Liver (tissue), 9 donors: ENCODE data around the gene ACTN4. TPM values are rescaled to one million over a fixed set of nuclear protein-coding genes. Genes with fewer than 3 reads are reported as not detected.

Experiments used
- DNase-seq: peaks from one replicate; pipeline ENCODE4 v3.0.0-alpha.2; 2017; ENCODE audit warnings: low spot score
- H3K27ac ChIP-seq, 2 donors: one replicate each; pipeline ENCODE4 v1.7.0; 2013; ENCODE audit warnings: inconsistent platforms in 2 of 2, low read length in 2 of 2, control low read depth in 1 of 2, low read depth in 1 of 2, mild to moderate bottlenecking in 1 of 2
- H3K27me3 ChIP-seq, 4 donors: one replicate each; pipeline versions ENCODE4 v1.6.1 to v1.7.0; 2013; ENCODE audit warnings: low read length in 3 of 4, inconsistent platforms in 1 of 4, mild to moderate bottlenecking in 1 of 4, moderate library complexity in 1 of 4; ENCODE audit not compliant: control insufficient read depth in 4 of 4, insufficient read depth in 4 of 4
- H3K36me3 ChIP-seq, 4 donors: one replicate each; pipeline versions ENCODE4 v1.6.1 to v1.7.0; 2013; ENCODE audit warnings: low read length in 3 of 4, mild to moderate bottlenecking in 3 of 4, low read depth in 1 of 4, moderate library complexity in 1 of 4; ENCODE audit not compliant: control insufficient read depth in 4 of 4, insufficient read depth in 3 of 4
- H3K4me1 ChIP-seq, 4 donors: one replicate each; pipeline versions ENCODE4 v1.6.1 to v1.7.0; 2013; ENCODE audit warnings: low read length in 3 of 4, mild to moderate bottlenecking in 3 of 4, moderate library complexity in 1 of 4; ENCODE audit not compliant: control insufficient read depth in 4 of 4, insufficient read depth in 4 of 4
- H3K4me3 ChIP-seq, 3 donors: one replicate each; pipeline versions ENCODE4 v1.6.1 to v1.7.0; 2013; ENCODE audit warnings: low read length in 3 of 3, control low read depth in 1 of 3, low read depth in 1 of 3, mild to moderate bottlenecking in 1 of 3
- H3K9ac ChIP-seq, 2 donors: one replicate each; pipeline ENCODE4 v1.7.0; 2013; ENCODE audit warnings: low read length in 2 of 2, mild to moderate bottlenecking in 2 of 2, moderate library complexity in 2 of 2, control low read depth in 1 of 2, low read depth in 1 of 2
- H3K9me3 ChIP-seq, 4 donors: one replicate each; pipeline versions ENCODE4 v1.6.1 to v1.7.0; 2013; ENCODE audit warnings: low read length in 3 of 4; ENCODE audit not compliant: control insufficient read depth in 4 of 4
- EGR1 ChIP-seq, 2 donors: IDR thresholded peaks; 2 replicates each; pipeline ENCODE4 v1.6.1; 2016 to 2018; ENCODE audit warnings: antibody characterized with exemption in 2 of 2, low read depth in 2 of 2
- FOXA1 ChIP-seq: IDR thresholded peaks from 2 replicates; pipeline ENCODE4 v1.6.1; 2016; ENCODE audit warnings: antibody characterized with exemption
- FOXA2 ChIP-seq: IDR thresholded peaks from 2 replicates; pipeline ENCODE4 v1.6.1; 2016; ENCODE audit warnings: antibody characterized with exemption
- HNF4A ChIP-seq, 2 donors: conservative IDR thresholded peaks; 2 replicates each; pipeline ENCODE4 v1.6.1; 2016; ENCODE audit warnings: antibody characterized with exemption in 2 of 2, mild to moderate bottlenecking in 2 of 2
- HNF4G ChIP-seq: IDR thresholded peaks from 2 replicates; pipeline ENCODE4 v1.6.1; 2016; ENCODE audit warnings: antibody characterized with exemption
- JUND ChIP-seq, 2 donors: IDR thresholded peaks; 2 replicates each; pipeline ENCODE4 v1.6.1; 2016; ENCODE audit warnings: antibody characterized with exemption in 2 of 2
- NR2F2 ChIP-seq: IDR thresholded peaks from 2 replicates; pipeline ENCODE4 v1.6.1; 2016; ENCODE audit warnings: antibody characterized with exemption
- RAD21 ChIP-seq, 2 donors: IDR thresholded peaks; 2 replicates each; pipeline ENCODE4 v1.6.1; 2016; ENCODE audit warnings: antibody characterized with exemption in 2 of 2, mild to moderate bottlenecking in 2 of 2
- RXRA ChIP-seq, 2 donors: IDR thresholded peaks; 2 replicates each; pipeline ENCODE4 v1.6.1; 2017 to 2018; ENCODE audit warnings: antibody characterized with exemption in 2 of 2, mild to moderate bottlenecking in 1 of 2
- SP1 ChIP-seq: IDR thresholded peaks from 2 replicates; pipeline ENCODE4 v1.6.1; 2018; ENCODE audit warnings: antibody characterized with exemption, mild to moderate bottlenecking
- TAF1 ChIP-seq: conservative IDR thresholded peaks from 2 replicates; pipeline ENCODE4 v1.6.1; 2016; ENCODE audit warnings: antibody characterized with exemption, mild to moderate bottlenecking
- YY1 ChIP-seq: IDR thresholded peaks from 2 replicates; pipeline ENCODE4 v1.6.1; 2016; ENCODE audit warnings: antibody characterized with exemption, mild to moderate bottlenecking
- WGBS: extraction: QIAGEN DNeasy Blood & Tissue Kit; methylation state at CpG from one replicate; pipeline ENCODE4 v1.1.7; 2013; 5-methylcytosine and 5-hydroxymethylcytosine counted together
- polyA plus RNA-seq, 2 donors: library from polyadenylated mRNA; stranded (reverse) in 1 of 2; unstranded in 1 of 2; fragments of 200-250 nt in 1 of 2; fragments of >200 nt in 1 of 2; fragmentation: Nextera tagmentation in 1 of 2; extraction: Ambion mirVana in 1 of 2; gene quantifications; one replicate each; pipeline versions ENCODE4 v1.2.1 to v1.2.3, GENCODE V29; 2013 to 2015
- total RNA-seq, 2 donors: library from RNA; depleted of rRNA; stranded (reverse); fragments of >200 nt; gene quantifications; one replicate each; pipeline ENCODE4 v1.2.3, GENCODE V29; 2014
- TF ChIP-seq, protein P1 (sequence below): IDR thresholded peaks from 2 replicates; pipeline ENCODE4 v1.6.1; 2016; ENCODE audit warnings: antibody characterized with exemption
- TF ChIP-seq, protein P2 (sequence below): IDR thresholded peaks from 2 replicates; pipeline ENCODE4 v1.6.1; 2016; ENCODE audit warnings: antibody characterized with exemption
- TF ChIP-seq, protein P3 (sequence below): IDR thresholded peaks from 2 replicates; pipeline ENCODE4 v1.6.1; 2016; ENCODE audit warnings: antibody characterized with exemption
- TF ChIP-seq, protein P4 (sequence below): IDR thresholded peaks from 2 replicates; pipeline ENCODE4 v1.6.1; 2016; ENCODE audit warnings: antibody characterized with exemption, mild to moderate bottlenecking
- TF ChIP-seq, protein P5 (sequence below): fragments of 150-350 bp; IDR thresholded peaks from 2 replicates; pipeline ENCODE4 v1.5.1; 2017; ENCODE audit warnings: improper control_type of control experiment, low read depth, low read length; ENCODE audit not compliant: missing input control
- donor health status: healthy.
- donor health status: healthy.
- donor health status: healthy.
- donor health status: healthy.
- donor health status: healthy.

The ACTN4 gene
- total RNA-seq, result 100 to 1,000 TPM in 1 of 2 donors, 10 to 100 TPM in 1; 93.9 to 164 TPM
- polyA plus RNA-seq, result 100 to 1,000 TPM in 1 of 2 donors, 10 to 100 TPM in 1; 35.4 to 104 TPM

DNA sequence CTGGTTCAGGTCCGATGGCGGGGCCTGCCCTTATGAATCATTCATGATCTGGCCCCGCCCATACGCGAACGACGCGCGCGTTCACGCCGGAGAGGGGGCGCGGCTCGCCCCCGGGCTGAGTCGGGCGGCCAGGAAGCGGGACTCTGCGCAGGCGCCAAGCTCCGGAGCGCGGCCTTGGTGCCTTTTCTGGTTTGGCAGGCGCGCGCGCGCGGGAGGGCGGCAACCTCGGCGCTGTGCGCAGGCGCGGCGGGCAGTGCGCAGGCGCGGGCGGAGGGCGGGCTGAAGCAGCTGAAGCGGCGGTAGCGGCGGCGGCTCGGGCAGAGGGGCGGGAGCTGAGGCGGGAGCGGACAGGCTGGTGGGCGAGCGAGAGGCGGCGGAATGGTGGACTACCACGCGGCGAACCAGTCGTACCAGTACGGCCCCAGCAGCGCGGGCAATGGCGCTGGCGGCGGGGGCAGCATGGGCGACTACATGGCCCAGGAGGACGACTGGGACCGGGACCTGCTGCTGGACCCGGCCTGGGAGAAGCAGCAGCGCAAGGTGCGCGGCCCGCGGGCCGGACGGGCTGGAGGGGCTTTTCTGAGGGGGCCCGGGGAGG, at the start of gene ACTN4:
Gene ACTN4, plus strand, starts transcription at position 282 of the 598 bp plus-strand sequence. Its CDS starts 97 bp downstream, at position 379.
- TF ChIP-seq HNF4G, result no peak
- peak in 1 of 2 donors; percentile 57 for TF ChIP-seq EGR1 (IDR thresholded peaks at IDR 0.05; ENCODE audit: low read depth in 2 of 2)
- peak; percentile 63 for TF ChIP-seq TAF1
- no peak for TF ChIP-seq FOXA2
- peak; percentile 36 to 49 for TF ChIP-seq RAD21 (IDR thresholded peaks at IDR 0.05)
- TF ChIP-seq, protein P1, sequence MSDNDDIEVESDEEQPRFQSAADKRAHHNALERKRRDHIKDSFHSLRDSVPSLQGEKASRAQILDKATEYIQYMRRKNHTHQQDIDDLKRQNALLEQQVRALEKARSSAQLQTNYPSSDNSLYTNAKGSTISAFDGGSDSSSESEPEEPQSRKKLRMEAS, result peak; percentile 31
- peak; percentile 64 for TF ChIP-seq YY1
- TF ChIP-seq, protein P2, sequence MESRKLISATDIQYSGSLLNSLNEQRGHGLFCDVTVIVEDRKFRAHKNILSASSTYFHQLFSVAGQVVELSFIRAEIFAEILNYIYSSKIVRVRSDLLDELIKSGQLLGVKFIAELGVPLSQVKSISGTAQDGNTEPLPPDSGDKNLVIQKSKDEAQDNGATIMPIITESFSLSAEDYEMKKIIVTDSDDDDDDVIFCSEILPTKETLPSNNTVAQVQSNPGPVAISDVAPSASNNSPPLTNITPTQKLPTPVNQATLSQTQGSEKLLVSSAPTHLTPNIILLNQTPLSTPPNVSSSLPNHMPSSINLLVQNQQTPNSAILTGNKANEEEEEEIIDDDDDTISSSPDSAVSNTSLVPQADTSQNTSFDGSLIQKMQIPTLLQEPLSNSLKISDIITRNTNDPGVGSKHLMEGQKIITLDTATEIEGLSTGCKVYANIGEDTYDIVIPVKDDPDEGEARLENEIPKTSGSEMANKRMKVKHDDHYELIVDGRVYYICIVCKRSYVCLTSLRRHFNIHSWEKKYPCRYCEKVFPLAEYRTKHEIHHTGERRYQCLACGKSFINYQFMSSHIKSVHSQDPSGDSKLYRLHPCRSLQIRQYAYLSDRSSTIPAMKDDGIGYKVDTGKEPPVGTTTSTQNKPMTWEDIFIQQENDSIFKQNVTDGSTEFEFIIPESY, result no peak
- no peak for TF ChIP-seq NR2F2
- TF ChIP-seq, protein P3, sequence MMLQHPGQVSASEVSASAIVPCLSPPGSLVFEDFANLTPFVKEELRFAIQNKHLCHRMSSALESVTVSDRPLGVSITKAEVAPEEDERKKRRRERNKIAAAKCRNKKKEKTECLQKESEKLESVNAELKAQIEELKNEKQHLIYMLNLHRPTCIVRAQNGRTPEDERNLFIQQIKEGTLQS, result no peak
- TF ChIP-seq, protein P4, sequence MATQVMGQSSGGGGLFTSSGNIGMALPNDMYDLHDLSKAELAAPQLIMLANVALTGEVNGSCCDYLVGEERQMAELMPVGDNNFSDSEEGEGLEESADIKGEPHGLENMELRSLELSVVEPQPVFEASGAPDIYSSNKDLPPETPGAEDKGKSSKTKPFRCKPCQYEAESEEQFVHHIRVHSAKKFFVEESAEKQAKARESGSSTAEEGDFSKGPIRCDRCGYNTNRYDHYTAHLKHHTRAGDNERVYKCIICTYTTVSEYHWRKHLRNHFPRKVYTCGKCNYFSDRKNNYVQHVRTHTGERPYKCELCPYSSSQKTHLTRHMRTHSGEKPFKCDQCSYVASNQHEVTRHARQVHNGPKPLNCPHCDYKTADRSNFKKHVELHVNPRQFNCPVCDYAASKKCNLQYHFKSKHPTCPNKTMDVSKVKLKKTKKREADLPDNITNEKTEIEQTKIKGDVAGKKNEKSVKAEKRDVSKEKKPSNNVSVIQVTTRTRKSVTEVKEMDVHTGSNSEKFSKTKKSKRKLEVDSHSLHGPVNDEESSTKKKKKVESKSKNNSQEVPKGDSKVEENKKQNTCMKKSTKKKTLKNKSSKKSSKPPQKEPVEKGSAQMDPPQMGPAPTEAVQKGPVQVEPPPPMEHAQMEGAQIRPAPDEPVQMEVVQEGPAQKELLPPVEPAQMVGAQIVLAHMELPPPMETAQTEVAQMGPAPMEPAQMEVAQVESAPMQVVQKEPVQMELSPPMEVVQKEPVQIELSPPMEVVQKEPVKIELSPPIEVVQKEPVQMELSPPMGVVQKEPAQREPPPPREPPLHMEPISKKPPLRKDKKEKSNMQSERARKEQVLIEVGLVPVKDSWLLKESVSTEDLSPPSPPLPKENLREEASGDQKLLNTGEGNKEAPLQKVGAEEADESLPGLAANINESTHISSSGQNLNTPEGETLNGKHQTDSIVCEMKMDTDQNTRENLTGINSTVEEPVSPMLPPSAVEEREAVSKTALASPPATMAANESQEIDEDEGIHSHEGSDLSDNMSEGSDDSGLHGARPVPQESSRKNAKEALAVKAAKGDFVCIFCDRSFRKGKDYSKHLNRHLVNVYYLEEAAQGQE, result peak; percentile 55
- TF ChIP-seq, protein P5, sequence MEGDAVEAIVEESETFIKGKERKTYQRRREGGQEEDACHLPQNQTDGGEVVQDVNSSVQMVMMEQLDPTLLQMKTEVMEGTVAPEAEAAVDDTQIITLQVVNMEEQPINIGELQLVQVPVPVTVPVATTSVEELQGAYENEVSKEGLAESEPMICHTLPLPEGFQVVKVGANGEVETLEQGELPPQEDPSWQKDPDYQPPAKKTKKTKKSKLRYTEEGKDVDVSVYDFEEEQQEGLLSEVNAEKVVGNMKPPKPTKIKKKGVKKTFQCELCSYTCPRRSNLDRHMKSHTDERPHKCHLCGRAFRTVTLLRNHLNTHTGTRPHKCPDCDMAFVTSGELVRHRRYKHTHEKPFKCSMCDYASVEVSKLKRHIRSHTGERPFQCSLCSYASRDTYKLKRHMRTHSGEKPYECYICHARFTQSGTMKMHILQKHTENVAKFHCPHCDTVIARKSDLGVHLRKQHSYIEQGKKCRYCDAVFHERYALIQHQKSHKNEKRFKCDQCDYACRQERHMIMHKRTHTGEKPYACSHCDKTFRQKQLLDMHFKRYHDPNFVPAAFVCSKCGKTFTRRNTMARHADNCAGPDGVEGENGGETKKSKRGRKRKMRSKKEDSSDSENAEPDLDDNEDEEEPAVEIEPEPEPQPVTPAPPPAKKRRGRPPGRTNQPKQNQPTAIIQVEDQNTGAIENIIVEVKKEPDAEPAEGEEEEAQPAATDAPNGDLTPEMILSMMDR, result no peak
- TF ChIP-seq SP1, result peak; percentile 64
- TF ChIP-seq HNF4A (conservative IDR thresholded peaks at IDR 0.05), result peak; percentile 18 to 20
- TF ChIP-seq RXRA (IDR thresholded peaks at IDR 0.05), result no peak
- peak; percentile 82 to 83 for TF ChIP-seq JUND (IDR thresholded peaks at IDR 0.05)
- TF ChIP-seq FOXA1, result no peak

More for the DNA sequence above, at the start of gene ACTN4:
- Histone ChIP-seq H3K36me3 (no peaks in the 10 kb centered on the region), H3K4me1 (peaks cover 16 to 33% (median 30%) of the 10 kb centered on the region in 4 donors), H3K9ac (peak within 1 kb of the TSS; percentile 96 to 99), H3K27ac (peak within 1 kb of the TSS; percentile 91), H3K4me3 (peak within 1 kb of the TSS; percentile 94 to 99 (median 98)), H3K9me3 (no peaks in the 10 kb centered on the region), H3K27me3 (no peaks in the 10 kb centered on the region)
- under 1% methylated on average over 77 of the region's 77 CpGs for WGBS
- DNase-seq, result peak; percentile 100
